Stomach (tissue), 19 donors: ENCODE measurements around the gene ACP4. TPM values are rescaled to one million over a fixed set of nuclear protein-coding genes. Genes with fewer than 3 reads are reported as not detected.
"Not testable (repeated sequence)": the region's sequence is repeated elsewhere in the genome, so short reads cannot be mapped to it uniquely, and the experiment has no call there.

Experiments
- DNase-seq, 2 donors: peaks; one replicate each; pipeline versions ENCODE4 v3.0.0 to v3.0.0-alpha.2; 2013 to 2019
- H3K27ac ChIP-seq, 5 donors: fragments of 200-600 bp in 4 of 5; sonication (generic) in 4 of 5; one replicate each; pipeline ENCODE4 v1.5.1; 2013 to 2019; ENCODE audit warnings: mild to moderate bottlenecking in 1 of 5, moderate library complexity in 1 of 5
- H3K27me3 ChIP-seq, 3 donors: fragments of 200-600 bp; sonication (generic); one replicate each; pipeline ENCODE4 v1.5.1; 2017 to 2019; ENCODE audit warnings: mixed run types in 1 of 3
- H3K36me3 ChIP-seq, 4 donors: fragments of 200-600 bp; sonication (generic); 1 replicate in 3 of 4; 2 replicates in 1 of 4; pipeline ENCODE4 v1.5.1; 2016 to 2019
- H3K4me1 ChIP-seq, 4 donors: fragments of 200-600 bp; sonication (generic); one replicate each; pipeline ENCODE4 v1.5.1; 2016 to 2019
- H3K4me3 ChIP-seq, 4 donors: fragments of 200-600 bp; sonication (generic) in 3 of 4; one replicate each; pipeline ENCODE4 v1.5.1; 2016 to 2019; ENCODE audit warnings: mild to moderate bottlenecking in 1 of 4
- H3K9me3 ChIP-seq, 4 donors: fragments of 200-600 bp; sonication (generic); one replicate each; pipeline ENCODE4 v1.5.1; 2016 to 2019
- EP300 ChIP-seq: sonication (generic); formaldehyde crosslinking; IDR thresholded peaks from one replicate; pipeline ENCODE4 v1.6.1; 2017; ENCODE audit warnings: antibody characterized with exemption
- POLR2A ChIP-seq, 4 donors: fragments of 450-650 bp; IDR thresholded peaks; one replicate each; pipeline ENCODE4 v1.6.1; 2016; ENCODE audit warnings: antibody characterized with exemption in 4 of 4, control low read depth in 2 of 4, mild to moderate bottlenecking in 1 of 4, moderate library complexity in 1 of 4
- POLR2AphosphoS5 ChIP-seq, 3 donors: sonication (generic); formaldehyde crosslinking; IDR thresholded peaks; one replicate each; pipeline ENCODE4 v1.6.1; 2016; ENCODE audit warnings: antibody characterized with exemption in 3 of 3
- WGBS, 5 donors: extraction: QIAGEN DNeasy Blood & Tissue Kit in 3 of 5; methylation state at CpG; one replicate each; pipeline versions ENCODE4 v1.1.5 to v1.1.7; 2013 to 2018; 5-methylcytosine and 5-hydroxymethylcytosine counted together
- intact Hi-C: fragments of 100-400 bp; cut with DNase I; formaldehyde crosslinking; loops from one replicate; pipeline ENCODE4 v1.15.1; 2023; ENCODE audit warnings: low total_unique reads
- long read RNA-seq, 10 donors: transcript quantifications; one replicate each; lab custom pipeline, GENCODE V29; 2026
- polyA plus RNA-seq, 3 donors: library from polyadenylated mRNA; stranded (reverse); fragments of 200-250 nt; gene quantifications; one replicate each; pipeline ENCODE4 v1.2.3, GENCODE V29; 2013
- total RNA-seq, 5 donors: library from RNA; depleted of rRNA; stranded (reverse); fragments of >200 nt; gene quantifications; one replicate each; pipeline versions ENCODE4 v1.1.0 to v1.2.3, GENCODE V29; 2014 to 2016
- TF ChIP-seq, protein P1 (sequence below), 7 experiments: fragments of 450-650 bp in 4 of 7; fragments of 200-600 bp in 3 of 7; sonication (generic) in 3 of 7; IDR thresholded peaks; one replicate each; pipeline ENCODE4 v1.5.1; 2016 to 2019; ENCODE audit warnings: antibody characterized with exemption in 7 of 7, control low read depth in 2 of 7, mild to moderate bottlenecking in 1 of 7
- donor health status: healthy with polysubstance abuse.
- donor health status: Bipolar disorder and iron deficiency.
- donor health status: healthy.

Gene ACP4, protein sequence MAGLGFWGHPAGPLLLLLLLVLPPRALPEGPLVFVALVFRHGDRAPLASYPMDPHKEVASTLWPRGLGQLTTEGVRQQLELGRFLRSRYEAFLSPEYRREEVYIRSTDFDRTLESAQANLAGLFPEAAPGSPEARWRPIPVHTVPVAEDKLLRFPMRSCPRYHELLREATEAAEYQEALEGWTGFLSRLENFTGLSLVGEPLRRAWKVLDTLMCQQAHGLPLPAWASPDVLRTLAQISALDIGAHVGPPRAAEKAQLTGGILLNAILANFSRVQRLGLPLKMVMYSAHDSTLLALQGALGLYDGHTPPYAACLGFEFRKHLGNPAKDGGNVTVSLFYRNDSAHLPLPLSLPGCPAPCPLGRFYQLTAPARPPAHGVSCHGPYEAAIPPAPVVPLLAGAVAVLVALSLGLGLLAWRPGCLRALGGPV
- total RNA-seq (not detected), polyA plus RNA-seq (not detected)
- long read RNA-seq, donor 1: 0 reads
- long read RNA-seq, donor 2: 0 reads
- long read RNA-seq, donor 3: 0 reads
- long read RNA-seq, donor 4: 0 reads
- long read RNA-seq, donor 5: 0 reads
- long read RNA-seq, donor 6: 0 reads
- long read RNA-seq, donor 7: 0 reads
- long read RNA-seq, donor 8: 0 reads
- long read RNA-seq, donor 9: 0 reads
- long read RNA-seq, donor 10: 0 reads

DNA sequence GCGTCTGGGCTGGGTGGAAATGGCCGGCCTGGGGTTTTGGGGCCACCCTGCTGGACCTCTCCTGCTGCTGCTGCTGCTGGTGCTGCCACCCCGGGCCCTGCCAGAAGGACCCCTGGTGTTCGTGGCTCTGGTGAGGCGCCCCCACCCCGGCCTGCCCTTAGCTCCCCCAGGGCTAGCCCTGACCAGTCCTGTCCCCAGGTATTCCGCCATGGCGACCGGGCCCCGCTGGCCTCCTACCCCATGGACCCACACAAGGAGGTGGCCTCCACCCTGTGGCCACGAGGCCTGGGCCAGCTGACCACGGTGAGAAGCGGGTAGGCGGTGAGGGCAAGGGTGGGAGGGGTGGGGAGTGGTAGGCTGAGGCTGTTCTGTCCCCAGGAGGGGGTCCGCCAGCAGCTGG, at the start of gene ACP4:
Gene ACP4 (plus strand): TSS at position 20 of the 400 bp plus-strand sequence. CDS start 0 bp downstream, at position 20.
- no peak within 1 kb of the TSS for H3K4me3 ChIP-seq
- DNase-seq: no peak
- no peaks in the 10 kb centered on the region for H3K9me3 ChIP-seq
- intact Hi-C loops: no loop called here
- H3K27ac ChIP-seq: no peak within 1 kb of the TSS
- peaks cover 0 to under 1% (median 0%) of the 10 kb centered on the region in 4 donors for H3K36me3 ChIP-seq
- 86 to 95% (median 87%) methylated on average over 10 to 15 of the region's 15 CpGs for whole genome bisulfite sequencing, 5 donors
- H3K27me3 ChIP-seq: peaks cover 0 to 20% (median 0%) of the 10 kb centered on the region in 3 donors
- H3K4me1 ChIP-seq: peaks cover 0 to 8% (median 0%) of the 10 kb centered on the region in 4 donors
- TF ChIP-seq POLR2A (IDR thresholded peaks at IDR 0.05): no peak
- TF ChIP-seq POLR2AphosphoS5 (IDR thresholded peaks at IDR 0.05): no peak
- TF ChIP-seq EP300: no peak
- TF ChIP-seq, protein P1, sequence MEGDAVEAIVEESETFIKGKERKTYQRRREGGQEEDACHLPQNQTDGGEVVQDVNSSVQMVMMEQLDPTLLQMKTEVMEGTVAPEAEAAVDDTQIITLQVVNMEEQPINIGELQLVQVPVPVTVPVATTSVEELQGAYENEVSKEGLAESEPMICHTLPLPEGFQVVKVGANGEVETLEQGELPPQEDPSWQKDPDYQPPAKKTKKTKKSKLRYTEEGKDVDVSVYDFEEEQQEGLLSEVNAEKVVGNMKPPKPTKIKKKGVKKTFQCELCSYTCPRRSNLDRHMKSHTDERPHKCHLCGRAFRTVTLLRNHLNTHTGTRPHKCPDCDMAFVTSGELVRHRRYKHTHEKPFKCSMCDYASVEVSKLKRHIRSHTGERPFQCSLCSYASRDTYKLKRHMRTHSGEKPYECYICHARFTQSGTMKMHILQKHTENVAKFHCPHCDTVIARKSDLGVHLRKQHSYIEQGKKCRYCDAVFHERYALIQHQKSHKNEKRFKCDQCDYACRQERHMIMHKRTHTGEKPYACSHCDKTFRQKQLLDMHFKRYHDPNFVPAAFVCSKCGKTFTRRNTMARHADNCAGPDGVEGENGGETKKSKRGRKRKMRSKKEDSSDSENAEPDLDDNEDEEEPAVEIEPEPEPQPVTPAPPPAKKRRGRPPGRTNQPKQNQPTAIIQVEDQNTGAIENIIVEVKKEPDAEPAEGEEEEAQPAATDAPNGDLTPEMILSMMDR (IDR thresholded peaks at IDR 0.05): no peak

DNA sequence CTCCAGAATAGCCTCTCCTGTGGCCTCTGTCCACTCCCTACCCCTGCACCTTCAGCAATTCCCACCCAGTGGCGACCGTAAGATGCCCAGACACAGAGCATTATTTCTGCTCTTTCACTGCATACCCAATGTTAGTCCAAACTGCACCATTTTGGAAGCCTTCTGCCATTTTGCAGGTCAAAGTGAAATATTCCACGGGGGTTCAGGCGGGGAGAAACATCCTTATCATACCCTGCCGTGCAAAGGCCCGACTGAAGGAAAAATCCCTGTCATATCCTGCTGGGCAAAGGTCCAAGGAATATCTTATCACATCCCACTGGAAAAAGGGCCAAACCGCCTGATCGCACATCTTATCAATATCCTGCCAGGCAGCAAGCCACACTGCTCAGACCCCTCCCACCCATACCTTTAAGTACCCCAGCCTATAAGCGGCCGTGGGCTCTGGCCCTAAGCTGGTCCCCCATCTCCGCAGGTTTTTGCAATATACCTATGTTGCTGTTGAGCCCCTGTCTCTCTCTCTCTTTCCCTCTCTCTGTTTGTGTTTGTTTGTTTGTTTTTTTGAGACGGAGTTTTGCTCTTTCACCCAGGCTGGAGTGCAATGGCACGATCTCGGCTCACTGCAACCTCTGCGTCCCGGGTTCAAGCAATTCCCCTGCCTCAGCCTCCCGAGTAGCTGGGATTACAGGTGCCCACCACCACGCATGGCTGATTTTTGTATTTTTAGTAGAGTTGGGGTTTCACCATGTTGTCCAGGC, 48.9 kb upstream of the ACP4 start:
- H3K4me1 ChIP-seq: no peaks in the 10 kb centered on the region
- H3K36me3 ChIP-seq: no peaks in the 10 kb centered on the region
- no peak for DNase-seq
- intact Hi-C loops: no loop called here
- no peak overlapping the region for H3K4me3 ChIP-seq
- no peak overlapping the region for H3K27ac ChIP-seq
- WGBS, 5 donors: 48 to 58% (median 50%) methylated on average over 17 to 18 of the region's 18 CpGs
- no peaks in the 10 kb centered on the region for H3K9me3 ChIP-seq
- H3K27me3 ChIP-seq: peaks cover 0 to 73% (median 15%) of the 10 kb centered on the region in 3 donors
- no peak for TF ChIP-seq EP300
- TF ChIP-seq, protein P1 (IDR thresholded peaks at IDR 0.05): no peak
- no peak for TF ChIP-seq POLR2A (IDR thresholded peaks at IDR 0.05)
- no peak for TF ChIP-seq POLR2AphosphoS5 (IDR thresholded peaks at IDR 0.05)

DNA sequence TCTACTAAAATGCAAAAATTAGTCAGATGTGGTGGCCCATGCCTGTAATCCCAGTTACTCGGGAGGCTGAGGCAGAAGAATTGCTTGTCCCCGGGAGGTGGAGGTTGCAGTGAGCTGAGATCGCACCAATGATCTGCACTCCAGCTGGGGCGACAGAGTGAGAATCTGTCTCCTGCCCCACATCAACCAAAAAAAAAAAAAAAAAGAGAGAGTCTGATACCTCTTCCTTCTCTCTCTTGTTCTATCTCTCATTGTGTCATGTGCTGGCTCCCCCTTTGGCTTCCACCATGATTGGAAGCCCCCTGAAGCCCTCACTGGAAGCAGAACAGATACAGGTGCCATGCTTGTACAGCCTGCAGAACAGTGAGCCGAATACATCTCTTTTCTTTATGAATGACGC, 46.7 kb upstream of the ACP4 start:
- Histone ChIP-seq H3K27ac (no peak overlapping the region), H3K36me3 (no peaks in the 10 kb centered on the region), H3K27me3 (peaks cover 0 to 67% (median 15%) of the 10 kb centered on the region in 3 donors), H3K9me3 (no peaks in the 10 kb centered on the region), H3K4me3 (no peak overlapping the region), H3K4me1 (no peaks in the 10 kb centered on the region)
- 86 to 90% (median 87%) methylated on average over 6 of the region's 6 CpGs for WGBS, 5 donors
- intact Hi-C loops: no loop called here
- no peak for TF ChIP-seq POLR2A (IDR thresholded peaks at IDR 0.05)
- no peak for TF ChIP-seq POLR2AphosphoS5 (IDR thresholded peaks at IDR 0.05)
- TF ChIP-seq, protein P1 (IDR thresholded peaks at IDR 0.05): no peak
- no peak for TF ChIP-seq EP300
- no peak for DNase-seq

DNA sequence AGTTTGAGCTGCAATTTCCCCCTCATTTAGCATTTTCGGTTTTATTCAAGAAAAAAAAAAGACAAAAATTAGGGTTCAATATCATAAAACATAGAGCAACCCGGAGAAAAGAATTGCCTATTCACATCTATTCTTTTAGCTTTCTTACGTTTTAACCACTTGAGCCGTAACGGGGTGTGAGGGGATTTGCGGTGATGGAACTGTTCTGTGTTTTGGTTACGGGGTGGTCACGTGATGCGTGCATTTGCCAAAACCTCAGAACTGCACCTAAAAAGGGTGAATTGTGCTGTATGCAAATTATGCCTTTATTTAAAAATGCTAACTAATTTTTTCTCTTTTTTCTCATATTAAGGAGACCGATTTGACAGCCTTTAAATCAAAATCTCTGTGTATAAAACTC, 45.0 kb upstream of the ACP4 start:
- no peak for TF ChIP-seq EP300
- TF ChIP-seq POLR2AphosphoS5 (IDR thresholded peaks at IDR 0.05): no peak
- TF ChIP-seq, protein P1 (IDR thresholded peaks at IDR 0.05): no peak
- TF ChIP-seq POLR2A (IDR thresholded peaks at IDR 0.05): no peak
- 73 to 84% (median 80%) methylated on average over 10 of the region's 10 CpGs for WGBS, 5 donors
- no peak overlapping the region for H3K27ac ChIP-seq
- H3K27me3 ChIP-seq: peaks cover 0 to 66% (median 10%) of the 10 kb centered on the region in 3 donors
- H3K4me1 ChIP-seq: no peaks in the 10 kb centered on the region
- no peak overlapping the region for H3K4me3 ChIP-seq
- H3K36me3 ChIP-seq: no peaks in the 10 kb centered on the region
- H3K9me3 ChIP-seq: no peaks in the 10 kb centered on the region
- intact Hi-C loops: no loop called here
- no peak for DNase-seq

DNA sequence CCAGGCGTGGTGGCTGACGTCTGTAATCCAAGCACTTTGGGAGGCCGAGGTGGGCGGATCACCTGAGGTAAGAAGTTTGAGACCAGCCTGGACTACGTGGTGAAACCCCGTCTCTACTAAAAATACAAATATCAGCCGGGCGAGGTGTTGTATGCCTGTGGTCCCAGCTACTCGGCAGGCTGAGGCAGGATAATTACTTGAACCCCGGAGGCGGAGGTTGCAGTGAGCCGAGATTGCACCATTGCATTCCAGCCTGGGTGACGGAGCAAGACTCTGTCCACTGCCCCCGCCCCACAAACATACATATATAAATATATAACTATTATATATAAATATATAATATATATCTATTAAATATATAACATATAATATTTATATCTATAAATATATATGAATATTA, 43.1 kb upstream of the ACP4 start:
- WGBS, 5 donors: 89 to 92% (median 92%) methylated on average over 14 of the region's 14 CpGs
- H3K27me3 ChIP-seq: peaks cover 0 to 59% (median 0%) of the 10 kb centered on the region in 3 donors
- H3K4me1 ChIP-seq, H3K4me3 ChIP-seq, DNase-seq, H3K36me3 ChIP-seq, intact Hi-C loops, H3K27ac ChIP-seq, H3K9me3 ChIP-seq: not testable (repeated sequence)
